ENCODE data around the gene LRRN2. TPM values are rescaled to one million over a fixed set of nuclear protein-coding genes. Genes with fewer than 3 reads are reported as not detected.
"Not testable (repeated sequence)": the region's sequence is repeated elsewhere in the genome, so short reads cannot be mapped to it uniquely, and the experiment has no call there.

The LRRN2 gene
- polyA plus RNA-seq, 2 of the 4 experiments (the other 2 are of a cell fraction) = 3.6 to 6.6 TPM

GRCh38 chr1:204692325-204692840 is 6.8 kb upstream of the LRRN2 start:
- Histone ChIP-seq H3K9me3 (no peaks in the 10 kb centered on the region), H3K4me2 (no peak overlapping the region), H3K27ac (no peak overlapping the region), H3K4me1 (peaks cover 11% of the 10 kb centered on the region), H3K4me3 (no peak overlapping the region)
- 91% methylated on average over 1 of the region's 1 CpG for WGBS (ENCODE audit: missing lambda C conversion rate)
- DNase-seq (ENCODE audit: low read depth in 1 of 2, low spot score in 1 of 2) = peak in 1 of 2 experiments; percentile 27
- ATAC-seq = peak; percentile 60 to 79; a peak in 3 of 6 replicates
- FAIRE-seq = no peak
- TF ChIP-seq CTCF (IDR thresholded peaks at IDR 0.05) (peak; percentile 26; the same call in 1 of the 3 replicates), CHD2 (IDR thresholded peaks at IDR 0.05; ENCODE audit: low read length, partially characterized antibody) (no peak), SMC3 (IDR thresholded peaks at IDR 0.05) (peak; percentile 46; the same call in 2 of the 3 replicates), RAD21 (conservative IDR thresholded peaks at IDR 0.05 in 1 of 2, IDR thresholded peaks at IDR 0.05 in 1 of 2) (peak; percentile 29 to 44; a peak in 4 of 5 replicates)
- POLR2A ChIA-PET = no interaction called here
- CTCF ChIA-PET = interaction anchor here (0.6 to 5.9 kb wide), 16 partner anchors 9 to 140 kb away, joined by 3 to 35 read pairs (median 4); no protein-coding TSS in a partner anchor

GRCh38 chr1:204691328-204691730 is 5.8 kb upstream of the LRRN2 start:
- CTCF ChIA-PET = interaction anchor here (0.9 to 5.9 kb wide), 8 partner anchors 10 to 112 kb away, joined by 3 to 35 read pairs (median 4); no protein-coding TSS in a partner anchor
- TF ChIP-seq NFE2L2 (conservative IDR thresholded peaks at IDR 0.05; ENCODE audit: low read length) (peak; percentile 51), MAFK (IDR thresholded peaks at IDR 0.05; ENCODE audit: partially characterized antibody) (peak; percentile 82)
- FAIRE-seq = not testable (repeated sequence)

GRCh38 chr1:204688776-204689175 is 3.2 kb upstream of the LRRN2 start:
- POLR2A ChIA-PET = no interaction called here

More at GRCh38 chr1:204691328-204691730, 5.8 kb upstream of the LRRN2 start:
- POLR2A ChIA-PET; DNase-seq (ENCODE audit: low read depth in 1 of 2, low spot score in 1 of 2); H3K4me3 ChIP-seq; H3K9me3 ChIP-seq; ATAC-seq: not testable (repeated sequence)
- peak overlapping the region; percentile 23; the same call in 1 of the 3 replicates for H3K4me2 ChIP-seq
- 68% methylated on average over 6 of the region's 6 CpGs for WGBS (ENCODE audit: missing lambda C conversion rate)
- H3K27ac ChIP-seq = peak overlapping the region in 1 of 2 experiments; percentile 68; a peak in 3 of 6 replicates
- peaks cover 11% of the 10 kb centered on the region for H3K4me1 ChIP-seq

More at GRCh38 chr1:204688776-204689175, 3.2 kb upstream of the LRRN2 start:
- CTCF ChIA-PET = interaction anchor here (0.5 to 5.1 kb wide), 10 partner anchors 10 to 123 kb away, joined by 3 to 28 read pairs (median 4); no protein-coding TSS in a partner anchor
- WGBS (ENCODE audit: missing lambda C conversion rate) = 77% methylated on average over 2 of the region's 2 CpGs
- Histone ChIP-seq H3K27ac (no peak overlapping the region), H3K4me3 (no peak overlapping the region), H3K4me1 (peaks cover 25% of the 10 kb centered on the region), H3K4me2 (no peak overlapping the region), H3K9me3 (no peaks in the 10 kb centered on the region)
- FAIRE-seq (no peak), DNase-seq (ENCODE audit: low read depth in 1 of 2, low spot score in 1 of 2) (no peak), ATAC-seq (no peak)
- no peak for TF ChIP-seq ELK1 (IDR thresholded peaks at IDR 0.05; ENCODE audit: low read depth, low read length)
- no peak for TF ChIP-seq CHD4 (IDR thresholded peaks at IDR 0.05; ENCODE audit: borderline replicate concordance)
- TF ChIP-seq RNF2 (IDR thresholded peaks at IDR 0.05; ENCODE audit: borderline replicate concordance, low read depth) = no peak
- TF ChIP-seq ZC3H11A (IDR thresholded peaks at IDR 0.05) = no peak
- TF ChIP-seq TFCP2L1 (CRISPR knock-in tag; IDR thresholded peaks at IDR 0.05) = no peak
- no peak for TF ChIP-seq TP53 (CRISPR knock-in tag; IDR thresholded peaks at IDR 0.05)
- TF ChIP-seq HOXB5 (CRISPR knock-in tag; IDR thresholded peaks at IDR 0.05) = no peak
- no peak for TF ChIP-seq KDM5A (IDR thresholded peaks at IDR 0.05)
- no peak for TF ChIP-seq MAFK (IDR thresholded peaks at IDR 0.05; ENCODE audit: partially characterized antibody)
- no peak for TF ChIP-seq REST (IDR thresholded peaks at IDR 0.05)
- no peak for TF ChIP-seq JUN (IDR thresholded peaks at IDR 0.05)
- TF ChIP-seq FOXS1 (CRISPR knock-in tag; IDR thresholded peaks at IDR 0.05) = no peak
- TF ChIP-seq NPAS2 (CRISPR knock-in tag; IDR thresholded peaks at IDR 0.05; ENCODE audit: borderline replicate concordance) = no peak
- TF ChIP-seq HOXA7 (CRISPR knock-in tag; IDR thresholded peaks at IDR 0.05) = no peak
- no peak for TF ChIP-seq ZNF302 (CRISPR knock-in tag; IDR thresholded peaks at IDR 0.05)

Measured in A549 (cell line).